Measurements from ENCODE around the gene HMX2. TPM values are rescaled to one million over a fixed set of nuclear protein-coding genes. Genes with fewer than 3 reads are reported as not detected.

HMX2 gene
- total RNA-seq, 1 donor from 2014 or later = not detected

DNA sequence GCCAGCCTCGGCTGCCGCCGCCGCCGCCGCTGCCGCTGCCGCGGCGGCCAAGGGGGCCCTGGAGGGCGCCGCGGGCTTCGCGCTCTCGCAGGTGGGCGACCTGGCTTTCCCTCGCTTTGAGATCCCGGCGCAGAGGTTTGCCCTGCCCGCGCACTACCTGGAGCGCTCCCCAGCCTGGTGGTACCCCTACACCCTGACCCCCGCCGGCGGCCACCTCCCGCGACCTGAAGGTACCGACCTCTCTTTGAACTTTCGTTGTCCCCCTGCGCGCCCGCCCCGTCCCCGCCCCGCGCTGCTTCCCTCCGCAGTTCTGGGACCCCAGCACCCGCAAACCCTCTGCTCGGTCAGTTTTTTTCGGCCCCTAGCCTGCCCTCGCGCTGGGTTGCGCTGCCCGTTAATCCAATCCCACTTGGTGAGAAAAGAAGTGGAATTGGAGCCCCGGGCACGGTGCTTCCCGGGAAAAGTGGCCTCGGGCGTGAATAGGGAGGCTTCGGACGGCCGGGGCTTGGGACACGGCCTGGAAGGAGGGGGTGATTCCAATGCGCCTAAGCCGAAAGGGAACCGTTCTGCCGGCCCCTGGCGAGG, 11.6 kb upstream of the HMX2 start:
- DNase-seq (ENCODE audit: low spot score) (no peak), ATAC-seq (no peak)
- intact Hi-C loops (cut with DNase I) = no loop called here

DNA sequence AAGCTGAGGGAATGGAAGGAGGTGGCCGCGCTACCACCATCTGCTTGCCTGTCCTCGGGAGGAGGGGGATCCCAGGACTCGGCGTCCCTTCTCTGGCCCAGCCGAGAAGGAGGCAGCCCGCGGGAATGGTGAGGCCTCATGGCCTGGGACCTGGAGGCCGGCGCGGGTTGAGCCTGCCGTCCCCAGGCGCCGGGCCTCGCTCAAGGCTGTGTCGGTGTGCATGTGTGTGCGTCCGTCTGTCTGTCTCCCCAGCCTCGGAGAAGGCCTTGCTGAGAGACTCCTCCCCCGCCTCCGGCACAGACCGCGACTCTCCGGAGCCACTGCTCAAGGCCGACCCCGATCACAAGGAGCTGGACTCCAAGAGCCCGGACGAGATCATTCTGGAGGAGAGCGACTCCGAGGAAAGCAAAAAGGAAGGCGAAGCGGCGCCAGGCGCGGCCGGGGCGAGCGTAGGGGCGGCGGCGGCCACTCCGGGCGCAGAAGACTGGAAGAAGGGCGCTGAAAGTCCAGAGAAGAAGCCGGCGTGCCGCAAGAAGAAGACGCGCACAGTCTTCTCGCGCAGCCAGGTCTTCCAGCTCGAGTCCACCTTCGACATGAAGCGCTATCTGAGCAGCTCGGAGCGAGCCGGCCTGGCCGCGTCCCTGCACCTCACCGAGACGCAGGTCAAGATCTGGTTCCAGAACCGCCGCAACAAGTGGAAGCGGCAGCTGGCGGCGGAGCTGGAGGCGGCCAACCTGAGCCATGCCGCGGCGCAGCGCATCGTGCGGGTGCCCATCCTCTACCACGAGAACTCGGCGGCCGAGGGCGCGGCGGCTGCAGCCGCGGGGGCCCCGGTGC, 10.9 kb upstream of the HMX2 start:
- DNase-seq (ENCODE audit: low spot score) = no peak
- intact Hi-C loops (cut with DNase I) = no loop called here
- no peak for ATAC-seq

DNA sequence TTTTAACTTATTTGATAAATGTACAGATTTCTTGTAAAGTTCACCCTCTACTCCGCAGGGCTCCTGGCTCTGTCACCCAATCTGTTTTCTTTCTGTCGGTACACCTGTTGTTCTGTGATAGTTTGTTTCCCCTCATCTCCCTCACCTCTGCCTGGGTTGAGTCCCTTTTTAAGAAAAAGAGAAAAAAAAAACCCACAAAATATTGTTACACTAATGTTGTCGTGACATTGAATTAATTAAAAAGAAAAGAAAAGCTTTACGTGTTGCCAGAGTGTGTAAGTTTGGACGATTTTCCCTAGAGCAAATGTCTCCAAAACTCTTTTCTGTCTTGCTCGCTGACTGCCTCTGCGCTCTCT, 8.8 kb upstream of the HMX2 start:
- intact Hi-C loops (cut with DNase I) = no loop called here
- ATAC-seq (no peak), DNase-seq (ENCODE audit: low spot score) (no peak)

DNA sequence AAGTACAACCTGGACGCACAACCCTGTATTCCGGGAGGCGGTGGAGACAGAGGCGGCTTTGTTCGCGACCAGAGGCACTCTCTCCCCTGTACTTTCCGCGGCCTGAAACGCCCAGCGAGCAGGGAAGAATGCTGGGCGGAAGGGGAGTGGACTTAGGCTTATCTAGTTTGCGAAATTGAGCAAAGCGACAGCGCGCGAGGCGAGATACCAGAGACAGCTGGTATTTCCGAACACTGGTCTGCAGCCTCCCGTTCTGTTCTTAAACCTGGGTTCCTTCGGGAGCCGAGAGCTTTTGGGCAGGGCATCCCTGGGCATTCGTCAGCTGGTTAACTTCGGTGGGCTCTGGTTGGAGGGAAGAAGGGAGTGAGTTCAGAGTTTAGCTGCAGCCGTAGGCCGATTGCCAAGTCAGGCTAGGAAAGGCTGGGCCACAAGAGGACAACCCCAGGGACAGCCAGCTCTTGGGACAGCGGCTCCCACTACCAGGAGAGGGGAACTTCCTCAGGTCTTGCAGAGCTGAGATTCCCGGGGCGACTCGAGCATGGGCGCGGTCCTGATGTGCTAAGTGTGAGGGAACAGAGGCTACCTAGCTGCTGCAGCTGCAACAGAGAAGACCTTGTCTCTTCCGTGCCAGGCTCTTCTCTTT, 8.3 kb upstream of the HMX2 start:
- DNase-seq (ENCODE audit: low spot score) (no peak), ATAC-seq (no peak)
- intact Hi-C loops (cut with DNase I) = no loop called here

DNA sequence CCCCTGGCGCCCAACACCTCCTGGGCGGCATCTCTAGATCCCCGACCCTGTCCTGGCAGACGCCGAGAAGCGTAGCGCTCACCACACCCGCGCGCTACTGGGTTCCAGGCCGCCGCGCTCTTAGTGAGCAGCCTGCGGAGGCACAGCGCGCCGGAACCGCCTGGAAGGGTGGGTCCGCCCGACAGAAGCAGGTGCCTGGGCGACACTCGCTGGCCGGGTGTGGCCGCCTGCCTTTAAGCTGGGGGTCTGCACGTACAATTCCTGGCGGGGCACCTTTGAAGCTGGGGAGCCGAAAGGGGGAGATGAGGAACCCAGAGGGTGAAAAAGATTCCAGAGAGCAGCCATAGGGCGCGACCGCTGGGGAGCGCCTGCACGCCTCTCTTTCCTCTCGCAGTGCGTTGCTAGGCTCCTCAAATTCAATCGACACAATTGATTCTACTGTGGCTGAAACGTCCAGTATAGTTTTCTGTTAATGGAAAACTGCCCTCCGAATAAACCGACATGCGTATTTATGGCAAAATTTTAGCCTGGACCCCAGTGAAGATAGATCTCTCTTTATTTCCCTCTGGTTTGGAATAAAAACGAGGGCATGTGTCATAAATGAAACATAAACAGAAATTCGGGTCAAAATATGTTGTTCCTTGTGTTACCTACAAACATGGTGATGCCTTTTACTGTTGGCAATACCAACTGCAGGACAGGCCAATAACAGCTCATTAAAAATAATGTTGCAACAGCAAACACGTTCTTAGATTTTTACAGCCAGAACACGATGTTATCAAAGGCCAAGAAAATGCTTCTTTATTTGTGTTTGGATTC, 7.6 kb upstream of the HMX2 start:
- DNase-seq (ENCODE audit: low spot score) (no peak), ATAC-seq (no peak)
- intact Hi-C loops (cut with DNase I) = no loop called here

DNA sequence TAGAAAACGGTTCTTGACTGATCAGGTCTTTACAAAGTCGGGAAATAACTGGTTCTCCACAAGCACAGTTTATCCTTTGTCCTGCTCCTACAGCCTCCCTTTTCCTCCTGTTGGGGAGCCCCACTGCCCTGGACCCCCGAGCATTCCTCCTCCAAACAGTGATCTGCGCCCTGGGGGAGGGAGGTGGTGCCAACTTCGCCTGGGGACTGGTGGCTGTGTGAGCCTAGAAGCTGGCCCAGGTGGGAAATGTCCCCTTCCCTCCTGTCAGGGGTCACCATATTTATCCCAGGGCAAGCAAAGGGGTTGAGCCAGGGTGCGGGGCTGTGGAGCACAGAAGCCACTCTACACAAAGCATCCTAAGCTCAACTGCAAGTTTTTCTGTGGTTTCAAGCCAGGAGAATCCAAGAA, 6.9 kb upstream of the HMX2 start:
- DNase-seq (ENCODE audit: low spot score) (no peak), ATAC-seq (no peak)
- intact Hi-C loops (cut with DNase I) = no loop called here

DNA sequence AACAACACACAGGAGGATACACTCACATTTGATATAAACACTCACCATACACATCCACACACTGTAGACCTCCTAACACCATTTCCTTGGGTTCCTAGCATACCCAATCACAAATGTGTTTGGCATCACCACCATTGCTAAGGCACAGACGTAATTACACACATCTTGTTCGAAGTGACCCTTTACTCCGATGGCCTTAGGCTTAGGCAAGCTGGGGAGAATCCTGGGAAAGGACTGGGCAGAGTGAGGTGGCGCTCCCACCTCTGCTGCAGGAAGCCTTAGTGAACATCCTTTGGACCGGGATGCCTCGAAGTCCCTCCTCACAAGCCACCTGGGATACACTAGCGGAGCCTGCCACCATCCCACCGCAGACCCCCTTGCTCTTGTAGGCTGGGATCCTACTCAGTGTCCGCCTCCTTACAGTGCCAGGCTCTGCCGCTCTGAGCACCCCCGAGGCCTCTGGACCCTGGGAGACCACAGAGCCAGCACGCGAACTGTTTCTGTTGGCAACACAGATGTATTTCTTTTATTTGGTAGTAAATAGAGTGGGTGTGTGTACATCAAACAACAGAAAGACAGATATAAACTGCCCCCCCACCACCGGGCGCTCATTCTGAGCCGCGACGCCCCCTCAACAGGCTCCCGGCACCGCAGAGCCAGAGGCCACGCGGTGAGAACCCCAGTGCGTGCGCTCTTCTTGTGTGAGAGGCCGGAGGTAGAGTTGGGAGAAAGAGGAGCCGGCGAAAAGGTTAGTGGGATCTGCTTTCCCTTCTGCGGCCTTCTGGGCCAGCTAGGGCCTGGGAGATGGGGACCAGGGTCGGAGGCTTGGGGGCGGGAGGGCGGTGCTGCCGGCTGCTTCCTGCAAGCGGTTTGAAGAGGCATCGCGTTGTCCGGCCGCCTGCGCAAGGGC, 5.9 kb upstream of the HMX2 start:
- ATAC-seq (no peak), DNase-seq (ENCODE audit: low spot score) (no peak)
- intact Hi-C loops (cut with DNase I) = no loop called here

DNA sequence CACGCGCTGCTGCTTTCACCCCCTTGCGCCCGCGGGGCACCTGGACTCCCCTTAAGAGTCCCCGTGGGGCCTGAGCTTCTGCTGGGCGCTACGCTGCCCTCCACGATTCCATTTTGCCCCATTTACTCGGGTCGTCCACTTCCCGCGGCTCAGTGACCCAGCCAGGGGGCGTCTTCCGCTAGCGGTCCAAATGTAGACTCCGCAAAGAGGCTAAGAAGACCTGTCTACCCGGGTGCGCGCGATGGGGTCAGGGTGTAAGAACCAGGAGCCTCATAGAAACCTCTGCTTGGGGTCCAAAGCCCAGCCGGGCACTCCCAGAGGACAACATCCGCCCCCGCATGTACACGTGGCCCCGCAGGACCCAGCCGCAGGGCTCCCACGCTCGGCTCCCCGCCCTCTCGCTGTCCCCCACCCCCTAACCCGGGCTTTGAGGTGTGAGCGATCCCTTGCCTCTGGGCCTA, 5.2 kb upstream of the HMX2 start:
- DNase-seq (ENCODE audit: low spot score) (no peak), ATAC-seq (no peak)
- intact Hi-C loops (cut with DNase I) = no loop called here

DNA sequence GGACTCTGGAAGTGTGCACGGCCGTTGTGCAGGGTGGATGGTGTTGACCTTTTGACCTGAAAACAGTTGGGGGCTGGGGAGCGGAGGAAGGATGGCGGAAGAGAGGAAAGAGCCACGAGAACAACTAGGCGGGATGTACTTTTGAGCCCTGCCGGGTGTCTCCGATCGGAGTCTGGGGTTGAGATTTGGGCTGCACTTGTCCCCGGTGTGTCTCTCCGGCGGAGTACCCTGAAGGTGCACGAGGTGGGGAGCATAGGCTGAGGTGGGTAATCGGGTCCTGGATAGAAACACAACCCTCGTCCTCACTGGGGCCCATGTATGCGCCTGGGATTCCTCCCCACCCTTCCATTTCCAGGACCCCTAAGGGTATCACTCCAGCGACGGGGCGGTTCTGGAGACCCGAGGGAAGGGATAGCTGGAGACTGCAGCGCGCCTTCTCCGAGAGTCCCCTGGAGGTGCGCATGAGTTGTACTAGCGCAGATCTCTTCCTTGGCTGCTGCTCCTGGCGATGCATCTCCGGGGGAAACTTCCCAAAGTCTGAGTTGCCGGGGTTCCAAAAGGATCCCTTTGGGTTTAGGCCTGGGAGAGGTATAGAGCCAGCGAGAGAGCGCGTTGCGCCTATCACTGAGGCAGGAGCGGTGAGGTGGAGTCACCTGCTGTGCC, 4.6 kb upstream of the HMX2 start:
- DNase-seq (ENCODE audit: low spot score) (no peak), ATAC-seq (no peak)
- intact Hi-C loops (cut with DNase I) = no loop called here

DNA sequence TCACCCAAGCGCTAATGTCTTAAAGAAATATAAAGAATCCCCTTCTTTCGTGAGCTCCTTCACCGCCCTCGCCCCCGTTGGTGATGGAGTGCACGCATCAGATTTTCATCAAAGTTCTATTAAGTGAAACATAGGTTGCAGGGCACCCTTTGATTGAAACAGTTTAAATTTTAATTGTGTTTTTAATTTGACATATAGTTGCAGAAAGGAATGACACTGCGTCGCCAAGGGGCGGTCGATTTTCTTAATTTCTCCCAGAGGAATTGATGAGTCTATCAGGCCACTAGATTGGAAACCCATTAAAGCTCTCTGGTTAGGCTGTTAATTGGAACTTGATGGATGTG, 4.1 kb upstream of the HMX2 start:
- intact Hi-C loops (cut with DNase I) = no loop called here
- ATAC-seq = no peak

DNA sequence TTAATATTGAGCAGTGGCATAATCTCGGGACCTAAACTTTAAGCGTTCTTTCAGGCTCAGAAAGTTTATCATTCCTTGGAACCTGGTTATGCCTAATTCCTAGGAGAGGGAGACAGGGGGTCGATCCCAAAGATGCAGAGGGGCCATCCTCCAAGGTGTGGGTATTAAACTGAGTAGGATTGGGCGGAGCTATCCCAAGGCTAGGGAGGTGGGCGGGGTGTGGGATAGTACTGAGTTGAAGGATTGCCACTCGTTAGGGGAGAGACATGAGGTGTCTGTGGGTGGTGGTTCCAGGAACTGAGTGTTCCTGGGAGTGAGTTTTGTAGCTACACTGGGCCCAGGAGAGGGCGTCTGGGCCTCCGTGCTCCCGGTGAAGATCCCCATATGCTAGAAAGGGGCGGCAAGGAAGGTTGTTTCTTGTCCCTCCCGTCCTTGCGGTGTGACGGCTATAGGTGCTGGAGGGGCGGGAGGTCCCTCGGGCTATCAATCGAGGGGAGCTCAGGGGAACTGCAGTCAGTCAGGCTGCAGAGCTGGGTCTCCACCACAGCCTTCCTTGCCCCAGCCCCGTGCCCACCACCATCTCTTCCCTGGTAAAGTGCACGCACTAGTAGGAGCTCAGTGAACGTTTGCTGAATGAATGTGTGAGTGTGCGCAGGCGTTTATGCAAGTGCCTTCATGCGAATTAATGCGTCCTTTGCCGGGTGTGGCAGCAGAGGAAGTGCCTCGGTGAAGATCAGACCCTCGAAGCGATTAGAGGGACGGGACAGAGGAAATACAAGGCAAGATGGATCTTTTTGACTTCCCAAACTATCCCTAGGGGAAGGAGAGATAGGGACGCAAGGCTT, 3.0 kb upstream of the HMX2 start:
- ATAC-seq (no peak), DNase-seq (ENCODE audit: low spot score) (no peak)
- intact Hi-C loops (cut with DNase I) = no loop called here

More for the DNA sequence above, 4.1 kb upstream of the HMX2 start:
- DNase-seq (ENCODE audit: low spot score) = no peak

DNA sequence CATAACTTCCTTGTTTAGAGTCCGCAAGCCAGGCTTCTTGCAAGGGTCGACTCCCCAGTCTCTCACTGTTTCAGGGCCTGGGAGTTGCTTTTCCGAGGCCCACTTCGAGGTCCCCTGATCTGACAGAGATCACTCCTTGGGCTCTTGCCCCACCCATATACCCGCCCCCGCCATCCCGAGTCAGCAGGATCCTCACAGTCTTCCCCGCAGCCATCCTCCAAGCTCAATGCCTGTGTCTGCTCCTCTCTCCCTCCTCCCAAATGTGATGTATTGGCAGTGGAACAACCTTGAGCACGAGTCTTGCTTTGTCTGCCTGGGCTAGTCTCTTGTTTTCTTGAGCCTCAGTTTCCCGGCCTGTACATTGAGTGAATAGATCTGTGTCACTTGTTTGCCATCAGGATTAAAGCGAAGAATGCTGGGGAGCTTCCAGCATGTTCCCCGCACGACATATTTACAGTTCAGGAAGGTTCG, 2.4 kb upstream of the HMX2 start:
- DNase-seq (ENCODE audit: low spot score) = no peak
- intact Hi-C loops (cut with DNase I) = no loop called here
- ATAC-seq = no peak

DNA sequence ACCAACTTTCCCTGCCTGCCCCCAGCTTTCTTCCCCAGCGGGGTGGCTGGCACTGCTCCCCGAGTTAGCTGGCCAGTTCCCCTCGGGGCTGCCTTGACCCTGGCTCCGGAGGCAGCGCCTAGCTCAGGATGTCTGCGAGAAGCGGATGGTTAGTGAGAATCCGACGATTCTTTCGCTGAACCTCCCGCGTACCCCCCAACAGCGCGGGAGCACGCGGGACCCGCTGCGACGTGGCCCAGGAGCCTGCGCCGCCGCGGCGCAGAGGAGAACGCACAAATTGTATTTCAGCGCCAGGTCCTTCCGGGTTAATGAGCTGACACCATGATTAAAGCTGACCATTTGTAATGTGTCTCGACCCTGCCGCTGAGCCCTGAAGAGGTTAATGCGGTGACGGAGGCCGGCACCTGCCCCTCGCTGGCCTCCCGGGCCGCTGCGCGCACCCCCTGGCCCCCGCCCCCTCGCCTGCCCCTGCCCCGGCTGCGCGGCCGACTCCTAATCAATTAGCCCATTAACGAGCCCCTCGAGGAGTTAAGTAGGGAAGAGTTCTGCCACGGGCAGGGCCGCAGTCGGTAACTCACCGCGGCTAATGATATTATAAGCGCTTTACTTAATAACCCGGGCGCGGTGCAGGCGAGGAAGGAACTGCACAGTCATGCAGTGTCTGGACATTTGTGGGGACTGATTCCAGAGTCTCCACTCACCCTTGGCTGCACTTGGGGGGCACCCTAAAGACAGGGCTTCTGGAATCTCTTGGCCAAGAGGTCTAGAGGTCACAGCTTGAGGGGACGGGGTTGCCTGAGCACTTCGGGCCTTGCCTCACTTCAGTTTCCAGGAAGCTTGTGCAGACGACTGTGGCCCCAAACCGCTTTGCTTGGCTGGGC, 1.7 kb upstream of the HMX2 start:
- no peak for ATAC-seq
- DNase-seq (ENCODE audit: low spot score) = no peak
- intact Hi-C loops (cut with DNase I) = no loop called here

DNA sequence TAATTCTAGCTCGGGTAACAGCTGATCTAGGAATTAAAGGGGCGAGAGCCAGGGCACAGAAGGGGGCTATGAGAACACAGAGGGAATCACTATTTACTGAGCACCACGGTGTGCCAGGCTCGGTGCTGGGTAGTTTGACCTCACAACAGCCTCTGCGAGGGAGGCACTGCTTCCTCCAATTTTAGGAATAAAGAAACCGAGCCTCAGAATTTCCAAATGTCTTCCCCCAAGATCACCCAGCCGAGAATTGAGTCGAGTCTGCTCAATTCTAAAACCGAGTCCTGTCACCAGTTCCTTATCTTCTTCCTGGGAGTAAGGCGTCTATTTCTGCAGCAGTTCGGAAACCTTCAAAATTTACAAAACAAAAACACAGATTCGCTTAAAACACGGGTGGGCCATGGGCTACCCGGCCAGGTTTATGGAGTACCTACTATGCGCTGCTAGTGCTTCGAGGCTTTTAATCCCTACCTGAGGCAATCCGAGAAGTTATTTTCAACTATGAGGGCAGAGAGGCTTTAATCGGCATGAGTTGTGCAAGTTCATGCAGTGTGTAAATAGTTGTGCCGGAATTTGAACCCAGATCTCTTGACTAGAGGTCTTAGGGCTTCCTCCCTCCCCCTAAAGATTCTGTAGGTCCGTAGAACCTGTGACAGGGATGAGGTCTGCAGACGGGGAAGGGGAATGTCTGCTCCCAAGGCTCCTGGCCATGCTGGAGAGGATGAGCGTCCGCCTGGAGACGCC, 872 bp upstream of the HMX2 start:
- DNase-seq (ENCODE audit: low spot score) (no peak), ATAC-seq (no peak)
- intact Hi-C loops (cut with DNase I) = no loop called here

DNA sequence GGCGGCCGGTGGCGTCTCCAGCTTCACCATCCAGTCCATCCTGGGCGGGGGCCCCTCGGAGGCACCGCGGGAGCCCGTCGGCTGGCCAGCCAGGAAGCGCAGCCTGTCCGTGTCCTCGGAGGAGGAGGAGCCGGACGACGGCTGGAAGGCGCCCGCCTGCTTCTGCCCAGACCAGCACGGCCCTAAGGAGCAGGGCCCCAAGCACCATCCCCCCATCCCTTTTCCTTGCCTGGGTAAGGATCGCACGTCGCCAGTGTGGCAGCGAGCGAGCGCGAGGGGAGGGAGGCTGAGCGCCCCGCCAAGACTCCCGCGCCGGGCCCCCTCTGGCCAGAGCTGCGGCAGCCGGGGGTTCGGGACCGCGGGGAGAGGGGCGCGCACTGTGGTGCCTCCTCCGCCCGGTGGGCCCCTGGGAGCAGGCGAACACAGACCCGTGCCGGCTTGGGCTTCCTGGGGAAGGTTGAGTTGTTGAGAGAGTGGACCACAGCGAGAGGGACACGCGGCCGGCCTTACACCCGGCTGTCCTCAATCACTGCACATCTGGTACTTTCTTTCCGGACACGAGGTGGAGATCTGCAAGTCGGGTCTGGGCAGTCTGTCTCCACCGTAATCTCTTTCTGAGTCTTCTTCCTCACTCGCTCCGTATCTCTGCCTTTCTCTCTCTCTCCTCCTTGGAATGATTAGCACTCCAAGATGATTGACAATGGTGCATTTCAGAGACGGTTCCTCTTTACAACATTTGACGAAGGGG, 652 bp downstream of the HMX2 start:
- no peak for ATAC-seq
- no peak for DNase-seq (ENCODE audit: low spot score)
- intact Hi-C loops (cut with DNase I) = no loop called here

All from sciatic nerve (tissue), 2 donors.